ENCODE results near the gene NEO1.

NEO1 gene

GRCh38 chr15:73118055-73118454 lies 65.8 kb downstream of the NEO1 start:
- in situ Hi-C loops (cut with HindIII; ENCODE audit: low sequenced_read_pairs), result no loop called here
- DNase-seq (ENCODE audit: low read depth, low spot score), result no peak
- no peak for TF ChIP-seq CTCF (IDR thresholded peaks at IDR 0.05; ENCODE audit: low read depth, low read length)
- no peak overlapping the region for H3K4me3 ChIP-seq (ENCODE audit: low read depth, low read length)

- in situ Hi-C loops (cut with HindIII; ENCODE audit: low sequenced_read_pairs), result no loop called here
- no peak for DNase-seq (ENCODE audit: low read depth, low spot score)
- no peak for TF ChIP-seq CTCF (IDR thresholded peaks at IDR 0.05; ENCODE audit: low read depth, low read length)
- H3K4me3 ChIP-seq (ENCODE audit: low read depth, low read length), result no peak overlapping the region
These were observed 67.2 kb downstream of the NEO1 start for GRCh38 chr15:73119478-73119877.

- no peak overlapping the region for H3K4me3 ChIP-seq (ENCODE audit: low read depth, low read length)
- in situ Hi-C loops (cut with HindIII; ENCODE audit: low sequenced_read_pairs), result no loop called here
- TF ChIP-seq CTCF (IDR thresholded peaks at IDR 0.05; ENCODE audit: low read depth, low read length), result no peak
- no peak for DNase-seq (ENCODE audit: low read depth, low spot score)
These were observed 68.0 kb downstream of the NEO1 start for GRCh38 chr15:73120269-73120668.

GRCh38 chr15:73125219-73125618 lies 73.0 kb downstream of the NEO1 start:
- in situ Hi-C loops (cut with HindIII; ENCODE audit: low sequenced_read_pairs), result no loop called here
- TF ChIP-seq CTCF (IDR thresholded peaks at IDR 0.05; ENCODE audit: low read depth, low read length), result no peak
- DNase-seq (ENCODE audit: low read depth, low spot score), result no peak
- H3K4me3 ChIP-seq (ENCODE audit: low read depth, low read length), result no peak overlapping the region

- peak; percentile 22 for DNase-seq (ENCODE audit: low read depth, low spot score)
- in situ Hi-C loops (cut with HindIII; ENCODE audit: low sequenced_read_pairs), result no loop called here
- H3K4me3 ChIP-seq (ENCODE audit: low read depth, low read length), result no peak overlapping the region
- peak; percentile 92 for TF ChIP-seq CTCF (IDR thresholded peaks at IDR 0.05; ENCODE audit: low read depth, low read length)
These were observed 75.2 kb downstream of the NEO1 start for GRCh38 chr15:73127302-73127936.

GRCh38 chr15:73130830-73131229 lies 78.6 kb downstream of the NEO1 start:
- no peak for DNase-seq (ENCODE audit: low read depth, low spot score)
- TF ChIP-seq CTCF (IDR thresholded peaks at IDR 0.05; ENCODE audit: low read depth, low read length), result no peak
- in situ Hi-C loops (cut with HindIII; ENCODE audit: low sequenced_read_pairs), result no loop called here
- no peak overlapping the region for H3K4me3 ChIP-seq (ENCODE audit: low read depth, low read length)

Measured in astrocyte of the spinal cord (primary cell).